NCI-H446 (cell line): ENCODE measurements around the gene TMEM238L.
A peak's percentile ranks its signal among the peaks of the same experiment; 100 is the strongest.
"Not testable (repeated sequence)": the region's sequence is repeated elsewhere in the genome, so short reads cannot be mapped to it uniquely, and the experiment has no call there.

Source experiments
- DNase-seq, 2 experiments: peaks; one replicate each; lab custom pipeline; 2025; lab: John Stamatoyannopoulos, UW

The TMEM238L gene, protein sequence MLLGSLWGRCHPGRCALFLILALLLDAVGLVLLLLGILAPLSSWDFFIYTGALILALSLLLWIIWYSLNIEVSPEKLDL

DNA sequence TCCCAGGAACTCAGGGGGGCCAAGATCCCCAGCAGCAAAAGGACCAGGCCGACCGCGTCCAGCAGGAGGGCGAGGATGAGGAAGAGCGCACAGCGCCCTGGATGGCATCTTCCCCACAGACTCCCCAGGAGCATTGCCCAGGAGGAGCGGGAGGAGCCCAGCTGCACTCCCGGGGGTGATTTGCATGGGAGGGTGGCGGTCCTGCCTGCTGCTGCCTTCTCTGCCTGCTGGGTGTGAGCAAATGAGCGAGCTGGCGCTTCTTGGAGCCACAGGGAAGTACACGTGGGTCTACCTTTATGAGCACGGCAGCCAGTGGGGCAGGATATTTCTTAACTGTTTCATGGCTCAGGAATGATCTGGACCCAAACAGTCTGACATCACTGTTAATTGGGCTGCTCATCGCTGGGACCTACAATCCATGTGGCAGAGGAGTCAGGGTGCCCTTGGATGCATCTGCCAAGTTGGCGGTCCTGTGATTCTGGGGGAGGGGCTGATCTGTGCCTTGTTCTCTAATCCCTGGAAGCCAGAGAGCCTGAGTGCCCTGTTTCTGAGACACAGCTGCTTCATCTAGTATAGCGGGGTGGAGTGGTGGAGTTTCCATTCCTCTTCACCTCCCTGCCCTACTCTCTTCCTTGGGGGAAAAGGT lies at the start of gene TMEM238L:
Gene TMEM238L, minus strand, starts transcription at position 270 of the 646 bp plus-strand sequence. Its CDS starts 136 bp downstream, at position 134.
- DNase-seq: no peak

DNA sequence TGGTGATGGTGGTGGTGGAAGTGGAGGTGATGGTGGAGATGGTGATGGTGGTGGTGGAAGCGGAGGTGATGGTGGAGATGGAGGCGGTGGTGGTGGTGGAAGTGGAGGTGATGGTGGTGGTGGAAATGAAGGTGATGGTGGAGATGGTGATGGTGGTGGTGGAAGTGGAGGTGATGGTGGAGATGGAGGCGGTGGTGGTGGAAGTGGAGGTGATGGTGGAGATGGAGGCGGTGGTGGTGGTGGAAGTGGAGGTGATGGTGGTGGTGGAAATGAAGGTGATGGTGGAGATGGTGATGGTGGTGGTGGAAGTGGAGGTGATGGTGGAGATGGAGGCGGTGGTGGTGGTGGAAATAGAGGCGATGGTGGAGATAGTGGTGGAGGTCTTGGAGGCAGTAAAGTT lies 42.7 kb upstream of the TMEM238L start:
- DNase-seq: not testable (repeated sequence)

DNA sequence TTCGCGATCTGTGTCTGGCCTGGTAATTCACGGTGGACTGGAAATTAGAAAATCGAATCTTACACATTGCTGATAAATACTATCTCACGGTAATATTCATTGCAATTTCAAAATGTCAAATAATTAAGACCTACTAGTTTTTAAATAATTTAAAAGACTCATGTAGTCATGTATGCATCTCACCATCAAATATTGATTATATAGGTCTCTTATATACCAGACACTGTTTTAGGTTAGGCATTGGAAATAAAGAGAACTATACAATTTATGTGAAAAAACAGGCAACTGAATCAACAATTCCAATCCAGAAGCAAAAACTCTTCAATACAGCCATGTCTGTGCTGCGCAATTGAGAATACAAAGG lies 41.5 kb upstream of the TMEM238L start:
- no peak for DNase-seq

DNA sequence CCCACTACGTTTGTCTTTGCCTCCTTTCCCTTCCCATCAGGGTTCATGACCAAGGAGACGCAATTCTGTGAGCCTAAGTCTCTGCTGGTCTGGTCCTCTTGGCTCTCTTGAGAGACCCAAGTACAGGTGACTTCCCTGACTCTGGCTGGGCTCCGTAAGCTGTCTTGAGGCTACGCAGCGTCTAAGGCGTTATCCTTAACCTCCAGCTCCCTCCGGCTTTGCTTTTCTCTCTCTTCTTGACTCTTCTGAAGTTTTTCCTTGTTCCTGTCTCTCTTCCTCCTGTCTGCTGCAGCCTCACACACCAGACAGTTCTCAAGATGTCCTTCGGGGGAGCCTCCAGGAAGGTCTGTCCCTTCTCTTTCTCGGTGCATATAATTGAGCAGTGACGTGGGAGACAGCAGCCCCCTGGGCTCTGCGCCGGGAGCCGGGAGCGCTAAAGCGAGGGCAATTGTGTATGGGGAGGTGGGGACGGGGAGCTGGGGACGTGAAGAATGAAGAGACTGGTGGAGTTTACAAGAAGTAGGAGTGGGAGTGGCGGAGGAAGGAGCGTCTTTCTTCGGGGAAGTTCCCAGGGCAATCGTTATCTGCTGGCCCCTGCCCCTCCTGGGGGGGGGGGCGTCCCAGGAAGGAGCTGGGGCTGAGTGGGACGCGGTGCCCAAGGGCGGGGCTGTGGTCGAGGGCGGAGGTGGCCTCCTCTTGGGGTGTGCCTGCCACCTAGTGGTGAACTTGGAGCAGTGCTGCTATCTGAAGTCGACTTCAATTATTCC lies 40.9 kb upstream of the TMEM238L start:
- peak; percentile 5 to 63 for DNase-seq

DNA sequence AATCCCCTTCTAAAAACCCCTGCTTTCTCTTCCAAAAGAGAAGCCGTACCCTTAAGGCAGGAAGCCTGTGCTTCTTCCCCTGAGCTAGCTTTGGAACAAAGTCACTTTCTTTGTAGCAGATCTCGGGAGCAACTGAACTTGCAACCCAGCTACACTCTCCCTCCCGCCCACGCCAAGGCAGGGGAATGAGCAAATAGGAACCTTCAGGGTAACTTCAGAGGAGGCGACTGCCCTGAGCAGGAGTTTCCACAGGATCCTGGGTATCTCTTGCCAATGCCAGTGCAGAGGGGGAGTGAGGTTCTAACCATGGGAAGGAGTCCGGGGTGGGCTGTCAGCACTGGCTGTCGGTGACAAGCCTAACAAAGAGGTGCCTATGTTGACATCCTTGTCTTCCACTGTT lies 39.9 kb upstream of the TMEM238L start:
- DNase-seq: no peak

DNA sequence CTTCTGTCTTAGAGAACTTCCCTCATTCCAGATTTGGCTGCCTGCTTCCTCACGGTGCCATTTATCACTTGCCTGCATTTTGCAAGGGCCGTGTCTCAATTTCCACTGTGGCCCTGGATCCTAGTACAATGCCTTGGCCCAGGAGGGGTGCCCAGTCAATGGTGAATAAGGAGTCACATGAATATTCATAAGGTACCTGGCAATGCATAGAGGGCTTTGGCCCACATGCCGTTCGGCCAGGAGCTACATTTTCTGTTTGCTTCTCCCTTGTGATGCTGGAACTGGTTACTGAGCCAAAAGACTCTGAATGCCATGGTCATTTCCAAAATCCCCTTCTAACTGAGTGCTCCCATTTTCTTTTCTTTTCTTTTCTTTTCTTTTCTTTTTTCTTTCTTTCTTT lies 38.8 kb upstream of the TMEM238L start:
- no peak for DNase-seq

DNA sequence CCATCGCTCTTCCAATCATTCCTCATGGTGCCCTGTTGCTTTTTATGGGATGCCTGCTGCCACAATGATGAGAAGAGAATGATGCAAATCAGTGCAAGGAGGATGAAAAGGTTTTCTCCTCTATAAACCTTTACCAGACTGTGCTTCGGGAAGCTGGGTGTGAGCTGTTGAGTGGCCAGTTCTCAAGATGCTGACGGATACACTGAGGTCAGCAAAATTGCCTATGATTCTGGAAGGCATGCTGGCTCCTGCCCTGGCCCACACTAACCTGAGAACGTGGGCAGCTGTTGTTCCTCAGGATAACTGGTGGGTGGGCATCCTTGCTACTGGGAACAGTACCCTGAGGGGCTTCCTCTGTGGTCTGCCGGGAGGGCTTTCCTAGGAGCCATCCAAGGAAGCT lies 34.8 kb upstream of the TMEM238L start:
- DNase-seq: no peak

DNA sequence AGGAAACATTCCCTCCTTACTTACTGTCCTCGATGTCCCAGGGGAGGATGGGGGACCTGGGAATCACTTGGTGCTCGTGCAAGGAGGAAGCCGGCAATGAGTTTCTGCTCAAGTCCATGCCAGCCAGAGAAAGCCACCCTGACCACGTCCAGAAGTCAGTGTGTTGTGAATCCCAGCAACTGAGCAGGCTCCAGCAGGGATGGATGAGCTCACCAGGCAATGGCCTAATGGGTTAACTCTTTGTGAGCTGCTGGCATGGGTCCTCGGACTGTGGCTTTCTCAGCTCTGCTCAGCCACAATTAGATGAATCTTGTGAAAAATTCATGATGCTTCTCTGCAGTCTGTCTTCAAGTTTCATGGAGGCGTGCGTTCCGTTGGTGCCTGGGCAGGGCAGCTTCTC lies 34.0 kb upstream of the TMEM238L start, which contains the start of gene PIRT:
Gene PIRT, minus strand, starts transcription at position 167 of the 400 bp plus-strand sequence. CDS start 12,442 bp downstream, outside the sequence.
- no peak for DNase-seq

DNA sequence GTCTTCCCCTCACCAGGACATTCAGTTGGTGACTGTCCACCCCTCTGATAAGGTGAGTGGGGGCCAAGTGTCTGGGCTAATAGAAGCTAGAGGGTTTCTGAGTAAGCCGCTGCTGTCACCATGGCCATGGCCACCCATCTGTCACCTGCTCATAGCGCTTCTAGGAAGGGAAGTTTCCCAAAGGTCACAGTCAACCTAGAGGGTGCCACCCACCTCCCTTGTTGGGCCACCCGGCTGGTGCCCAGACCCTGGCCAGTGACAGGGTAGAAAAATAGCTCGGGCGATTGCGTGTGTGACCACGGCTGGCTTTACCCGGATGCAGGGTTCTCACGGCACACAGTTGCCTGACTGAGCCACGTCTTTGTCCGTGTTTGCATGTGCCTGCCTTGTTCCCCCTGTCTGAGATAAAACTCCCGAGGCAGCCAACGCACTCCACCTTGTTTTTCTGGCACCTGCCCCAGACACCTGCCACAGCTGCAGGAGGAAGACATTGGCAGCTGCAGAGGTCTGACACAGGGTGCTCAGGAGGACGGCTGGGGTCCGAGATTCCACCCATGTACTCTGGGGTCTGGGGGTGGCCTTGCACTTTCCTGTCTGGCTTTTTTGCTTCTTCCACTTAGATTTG lies 33.2 kb upstream of the TMEM238L start:
- DNase-seq: no peak

DNA sequence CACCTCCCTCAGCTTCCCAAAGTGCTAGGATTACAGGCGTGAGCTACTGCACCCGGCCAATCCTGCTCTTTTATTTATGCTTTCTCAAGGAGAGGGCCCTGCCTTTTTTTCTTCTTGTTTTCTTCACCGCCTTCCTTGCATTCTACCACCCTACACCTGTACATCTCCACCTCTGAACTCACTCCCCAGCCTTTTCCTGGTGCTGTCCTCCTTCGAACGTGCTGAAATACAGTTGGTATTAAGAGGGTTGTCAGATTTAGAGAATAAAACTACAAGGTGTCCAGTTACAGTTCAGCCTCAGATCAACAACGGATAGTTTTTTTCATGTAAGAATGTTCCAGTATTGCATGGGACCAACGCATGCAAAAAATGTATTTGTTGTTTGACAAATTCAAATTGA lies 32.2 kb upstream of the TMEM238L start:
- no peak for DNase-seq

DNA sequence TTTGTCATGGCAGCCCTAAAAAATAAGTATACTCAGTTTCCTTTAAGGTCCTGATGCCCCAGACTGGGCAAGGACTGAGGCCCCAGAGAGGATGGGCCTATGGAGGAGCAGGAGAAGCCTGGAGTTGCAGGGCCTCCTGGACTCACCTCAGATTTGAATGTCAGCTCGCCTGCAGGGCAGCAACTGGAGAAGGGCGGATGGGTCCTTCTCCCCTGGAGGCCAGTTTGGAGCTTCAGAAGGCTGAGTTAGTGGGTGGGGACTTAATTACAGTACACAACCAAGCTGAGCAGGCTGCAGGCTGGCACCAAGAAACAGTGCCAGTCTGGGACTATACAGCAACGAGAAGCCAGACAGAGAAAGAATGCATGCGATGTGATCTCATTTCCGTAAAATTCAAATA lies 27.8 kb upstream of the TMEM238L start:
- DNase-seq: no peak

DNA sequence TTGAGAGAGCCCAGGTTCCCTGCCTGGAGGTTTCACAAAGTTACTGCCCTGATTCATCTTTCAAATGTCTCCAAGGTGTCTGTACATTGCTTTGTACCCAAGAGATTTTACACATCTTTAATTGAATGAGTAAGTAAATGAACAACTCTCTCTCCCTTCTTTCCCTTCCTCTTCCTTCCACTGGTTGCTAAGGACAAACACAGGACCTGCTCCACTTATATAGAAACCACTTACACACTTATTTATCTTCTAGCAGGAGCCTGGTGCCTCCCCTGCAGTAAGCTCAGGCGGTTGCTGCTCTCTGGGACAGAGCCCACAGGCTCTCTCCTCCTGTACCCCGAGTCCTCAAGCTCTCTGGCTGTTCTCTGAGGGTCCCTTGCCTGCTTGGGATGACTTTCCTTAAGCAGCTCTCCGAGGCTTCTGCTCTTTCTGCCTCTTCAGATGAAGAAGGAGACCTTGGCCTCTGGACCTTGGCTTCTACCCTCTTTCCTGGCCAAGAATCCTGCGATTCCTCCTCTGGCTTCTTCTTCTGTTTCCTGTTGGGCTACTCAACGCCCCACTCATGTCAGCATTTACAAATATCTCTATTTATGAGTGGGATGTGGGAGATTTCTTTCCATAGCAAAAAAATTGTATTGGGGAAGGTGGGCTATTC lies 24.1 kb upstream of the TMEM238L start:
- DNase-seq: no peak

DNA sequence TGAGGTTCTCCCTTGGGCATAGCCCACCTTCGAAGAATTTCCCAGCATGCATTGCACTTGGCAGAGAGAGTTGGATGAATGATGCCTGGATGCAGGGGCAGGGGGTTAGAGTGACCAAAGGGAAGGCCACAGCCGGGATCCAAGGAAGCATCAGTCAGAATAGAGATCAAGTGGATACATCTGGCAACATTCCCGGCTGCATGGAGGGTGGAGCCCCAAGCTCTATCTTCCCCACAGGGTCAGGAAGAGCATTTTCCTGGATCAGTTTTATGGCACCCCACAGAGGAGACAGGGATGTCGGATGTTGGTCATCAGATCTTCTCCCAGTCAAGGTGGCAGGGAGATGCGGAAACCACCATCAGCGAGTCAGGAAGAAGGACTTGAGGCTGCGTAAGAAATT lies 21.0 kb upstream of the TMEM238L start:
- DNase-seq: no peak

DNA sequence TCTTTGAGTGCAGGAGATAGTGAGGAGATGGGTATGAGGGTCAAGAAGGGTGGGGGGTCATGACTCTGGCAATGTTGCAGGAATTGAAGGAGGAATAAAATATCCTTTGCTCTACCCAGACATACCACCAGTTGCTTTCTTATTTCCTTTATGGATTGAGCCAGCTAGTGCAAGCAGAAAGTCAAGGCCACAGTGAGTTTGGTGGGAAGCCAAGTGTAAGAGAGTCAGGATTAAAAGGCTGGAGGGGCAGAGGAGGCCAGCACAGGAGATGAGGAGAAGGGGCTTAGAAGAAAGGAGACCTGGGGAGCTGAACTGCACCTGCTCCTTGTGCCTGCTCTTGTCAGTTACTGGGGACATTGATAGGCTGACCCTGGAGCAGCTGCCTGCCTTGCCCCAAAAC lies 17.9 kb upstream of the TMEM238L start:
- DNase-seq: no peak

DNA sequence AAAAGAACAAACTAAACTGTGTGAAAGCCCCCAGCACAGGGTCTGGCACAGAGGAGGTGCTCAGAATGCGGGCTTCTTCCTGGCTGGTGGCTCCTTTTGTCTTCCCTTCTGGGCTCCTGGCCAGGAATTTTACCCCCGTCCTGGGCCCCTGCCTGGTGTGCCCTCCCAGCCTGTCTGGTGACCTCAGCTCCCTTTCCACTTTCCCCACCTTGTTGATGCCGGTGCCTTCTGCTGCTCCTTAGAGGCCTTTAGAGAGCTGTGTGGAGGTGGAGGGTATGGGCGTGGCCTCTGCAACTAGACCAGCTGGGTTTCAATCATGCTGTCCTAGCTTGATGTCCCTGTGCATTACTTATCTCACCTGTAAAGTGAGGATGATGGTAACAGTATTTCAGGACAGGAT lies 17.2 kb upstream of the TMEM238L start:
- DNase-seq: no peak

DNA sequence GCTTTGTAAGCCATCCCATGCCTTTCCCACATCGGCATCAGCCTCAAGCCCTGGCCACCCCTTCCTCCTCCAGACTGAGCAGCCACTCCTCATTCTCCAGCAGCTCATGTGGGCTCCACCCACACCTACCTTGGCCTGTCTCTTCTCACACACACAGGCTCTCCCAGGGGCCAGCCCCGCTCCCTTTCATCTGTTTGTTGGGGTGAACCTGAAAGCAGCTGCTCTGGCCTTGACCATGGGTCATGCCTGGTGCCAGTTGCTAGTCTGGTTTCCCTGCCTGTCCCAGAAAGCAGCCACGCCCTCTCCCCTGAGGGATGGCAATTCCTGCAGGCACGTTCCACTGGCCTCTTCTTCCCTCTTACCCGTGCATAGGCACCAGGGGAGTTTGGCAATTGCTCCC lies 11.4 kb upstream of the TMEM238L start:
- DNase-seq: no peak

DNA sequence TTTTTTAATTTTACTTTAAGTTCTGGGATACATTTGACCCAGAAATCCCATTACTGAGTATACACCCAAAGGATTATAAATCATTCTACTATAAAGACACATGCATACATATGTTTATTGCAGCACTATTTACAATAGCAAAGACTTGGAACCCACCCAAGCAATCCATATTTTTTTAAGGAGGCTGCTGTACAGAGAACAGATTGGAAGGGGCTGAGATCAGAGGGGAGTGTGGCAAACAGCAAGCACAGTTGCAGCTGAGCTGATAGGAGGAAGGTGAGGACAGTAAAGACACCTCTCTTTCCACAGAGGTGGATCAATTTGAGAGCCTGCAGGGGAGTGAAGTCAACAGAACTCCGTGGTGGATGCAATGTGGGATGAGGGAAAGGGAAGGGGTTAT lies 10.2 kb upstream of the TMEM238L start:
- DNase-seq: no peak

DNA sequence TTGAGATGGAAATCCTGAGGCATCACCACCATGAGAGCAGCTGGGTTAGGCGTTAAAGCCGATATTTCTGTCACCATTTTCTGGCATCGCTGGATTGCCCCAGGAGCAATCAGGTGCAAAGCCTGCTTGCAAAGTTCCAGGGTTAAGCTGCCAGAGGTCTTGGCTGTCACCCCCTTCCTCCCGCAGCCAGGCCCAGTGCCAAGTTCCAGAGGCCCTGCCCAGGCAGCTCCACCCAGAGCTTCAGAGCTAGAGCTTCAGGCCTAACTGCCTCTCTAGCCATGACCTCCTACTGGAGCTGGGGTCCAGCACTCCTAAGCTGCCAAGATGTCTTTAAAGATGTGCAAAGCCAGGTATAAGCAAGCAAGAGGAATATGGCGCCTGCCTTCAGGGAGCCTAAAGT lies 8.8 kb upstream of the TMEM238L start:
- DNase-seq: no peak

DNA sequence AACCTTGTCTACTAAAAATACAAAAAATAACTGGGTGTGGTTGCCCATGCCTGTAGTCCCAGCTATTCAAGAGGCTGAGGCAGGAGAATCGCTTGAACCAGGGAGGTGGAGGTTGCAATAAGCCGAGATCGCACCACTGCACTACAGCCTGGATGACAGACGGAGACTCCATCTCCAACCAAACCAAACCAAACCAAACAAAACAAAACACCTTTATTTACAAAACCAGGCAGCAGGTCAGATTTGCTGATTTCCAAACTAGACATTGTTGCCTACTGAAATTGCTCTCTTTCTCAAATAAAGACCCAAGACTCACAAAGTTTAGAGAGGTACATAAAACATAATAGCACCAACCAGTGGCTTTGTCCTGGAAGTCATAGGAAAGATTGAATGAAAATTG lies 5.7 kb upstream of the TMEM238L start:
- no peak for DNase-seq

DNA sequence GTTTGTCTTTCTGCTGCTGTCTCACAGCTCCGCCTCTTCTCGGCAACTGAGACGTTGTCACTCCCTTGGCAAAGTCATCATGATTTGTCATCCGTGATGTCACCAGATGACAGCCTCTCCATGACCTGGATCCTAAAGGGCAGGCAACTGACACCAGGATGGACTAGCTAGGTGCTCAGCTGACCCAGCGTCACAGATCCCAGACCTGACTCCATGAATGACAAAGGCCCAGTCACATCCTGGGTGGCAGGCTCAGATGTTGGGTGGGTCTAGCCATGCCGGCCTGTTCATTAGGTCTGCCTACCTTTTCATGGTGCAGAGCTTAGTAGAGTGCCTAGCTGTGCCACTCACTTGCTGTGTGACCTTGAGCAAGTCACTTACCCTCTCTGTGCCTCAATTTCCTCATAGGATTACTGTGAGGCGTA lies 3.8 kb upstream of the TMEM238L start:
- DNase-seq: no peak

DNA sequence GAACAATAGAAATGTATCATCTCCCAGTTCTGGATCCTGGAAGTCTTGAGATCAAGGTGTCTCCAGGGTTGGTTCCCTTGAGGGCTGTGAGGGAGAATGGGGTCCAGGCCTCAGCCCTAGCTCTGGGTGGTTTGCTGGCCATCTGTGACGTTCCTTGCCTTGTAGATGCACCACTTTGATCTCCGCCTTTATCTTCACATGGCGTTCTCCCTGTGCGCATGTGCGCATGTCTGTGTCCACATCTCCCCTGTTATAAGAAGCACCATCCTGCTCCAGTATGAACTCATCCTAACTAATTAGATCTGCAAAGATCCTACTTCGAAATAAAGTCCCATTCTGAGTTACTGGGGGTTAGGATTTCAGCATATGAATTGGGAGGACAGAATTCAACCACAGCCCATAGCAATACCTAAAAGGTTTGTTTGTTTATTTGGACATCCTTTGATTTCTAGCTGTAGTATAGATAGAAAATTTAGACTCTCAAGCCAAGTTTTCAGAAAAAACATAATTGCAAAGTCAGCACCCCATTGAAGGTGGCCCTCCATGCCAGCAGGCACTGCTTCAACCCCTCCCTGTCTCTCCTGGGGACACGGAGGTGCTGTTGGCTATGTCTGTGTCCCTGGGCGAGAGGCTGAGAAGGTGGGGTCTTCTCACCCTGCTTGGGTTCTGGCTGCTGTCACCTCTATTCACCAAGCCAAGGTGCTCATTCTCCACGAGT lies 2.8 kb upstream of the TMEM238L start:
- no peak for DNase-seq

DNA sequence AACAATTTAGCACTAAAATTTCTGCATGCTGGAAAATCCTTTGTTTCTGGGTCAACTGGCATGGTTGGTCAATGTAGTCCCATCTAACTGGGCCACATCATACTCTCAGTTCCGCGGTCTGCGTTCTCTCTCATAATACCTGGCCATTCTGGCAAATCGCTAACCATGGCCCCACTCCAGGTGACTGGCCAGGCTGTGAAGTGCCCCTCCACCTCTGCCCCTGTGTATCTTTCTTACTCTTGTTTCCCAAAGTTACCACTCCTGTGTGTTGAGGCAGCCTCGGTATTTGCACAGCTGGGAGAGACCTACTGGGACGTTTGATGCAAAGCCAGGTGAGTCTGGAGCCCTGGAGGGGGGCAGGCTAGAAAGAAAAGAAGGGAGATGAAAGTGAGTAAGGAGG lies 2.0 kb upstream of the TMEM238L start:
- DNase-seq: no peak
